T-helper 9 cell (primary cell): Measurements from ENCODE around the gene EPS15.

Source experiments
- DNase-seq: peaks from one replicate; pipeline ENCODE4 v3.0.0-alpha.2; 2020

Gene EPS15

GRCh38 chr1:51359879-51360278 lies 159.2 kb downstream of the EPS15 start:
- no peak for DNase-seq

GRCh38 chr1:51355382-51355781 lies 163.7 kb downstream of the EPS15 start:
- no peak for DNase-seq

- DNase-seq: no peak
Observed at GRCh38 chr1:51354416-51354815, 164.7 kb downstream of the EPS15 start.

GRCh38 chr1:51351907-51352306 lies 167.2 kb downstream of the EPS15 start:
- no peak for DNase-seq

GRCh38 chr1:51349862-51350261 lies 169.2 kb downstream of the EPS15 start:
- DNase-seq: no peak

GRCh38 chr1:51348147-51348527 lies 170.9 kb downstream of the EPS15 start:
- no peak for DNase-seq

GRCh38 chr1:51347398-51348146 lies 171.5 kb downstream of the EPS15 start:
- no peak for DNase-seq

GRCh38 chr1:51346086-51346942 lies 172.8 kb downstream of the EPS15 start:
- DNase-seq: no peak

- DNase-seq: no peak
Observed at GRCh38 chr1:51345300-51345687, 173.8 kb downstream of the EPS15 start.

GRCh38 chr1:51344602-51345299 lies 174.3 kb downstream of the EPS15 start:
- no peak for DNase-seq

- DNase-seq: no peak
Observed at GRCh38 chr1:51344276-51344601, 174.8 kb downstream of the EPS15 start.

- no peak for DNase-seq
Observed at GRCh38 chr1:51343624-51344023, 175.4 kb downstream of the EPS15 start.

GRCh38 chr1:51342591-51343206 lies 176.4 kb downstream of the EPS15 start:
- DNase-seq: no peak

GRCh38 chr1:51341876-51342496 lies 177.1 kb downstream of the EPS15 start:
- DNase-seq: no peak

- DNase-seq: no peak
Observed at GRCh38 chr1:51340380-51340779, 178.7 kb downstream of the EPS15 start.

- DNase-seq: no peak
Observed at GRCh38 chr1:51336711-51337110, 182.4 kb downstream of the EPS15 start.

GRCh38 chr1:51336004-51336403 lies 183.1 kb downstream of the EPS15 start:
- DNase-seq: no peak

GRCh38 chr1:51331206-51332100 lies 187.6 kb downstream of the EPS15 start:
- no peak for DNase-seq

GRCh38 chr1:51330331-51331201 lies 188.5 kb downstream of the EPS15 start, which contains the start of gene TTC39A:
Gene TTC39A (minus strand): TSS chr1:51330562. CDS start chr1:51330477, 85 bp downstream.
- no peak for DNase-seq
